IMR-90 (cell line): ENCODE data around the gene SNX25.

Experiments
- CEBPB ChIP-seq: IDR thresholded peaks from 2 replicates; pipeline ENCODE4 v1.6.1; 2012; ENCODE audit warnings: low read depth, low read length, improper control_type of control experiment
- CTCF ChIP-seq: conservative IDR thresholded peaks from 2 replicates; pipeline ENCODE4 v1.5.1; 2012; ENCODE audit warnings: mild to moderate bottlenecking, low read depth, low read length, improper control_type of control experiment
- FOS ChIP-seq: fragments of 150-350 bp; IDR thresholded peaks from 2 replicates; pipeline ENCODE4 v1.6.1; 2016; ENCODE audit warnings: low read depth, low read length
- MAFK ChIP-seq: IDR thresholded peaks from 2 replicates; pipeline ENCODE4 v1.6.1; 2012; ENCODE audit warnings: low read depth, low read length, improper control_type of control experiment
- MAZ ChIP-seq: IDR thresholded peaks from 2 replicates; pipeline ENCODE4 v1.6.1; 2012; ENCODE audit warnings: low read depth, mild to moderate bottlenecking, low read length, improper control_type of control experiment, moderate library complexity, borderline replicate concordance
- POLR2A ChIP-seq: IDR thresholded peaks from 2 replicates; pipeline ENCODE4 v1.6.1; 2012; ENCODE audit warnings: mild to moderate bottlenecking, low read depth, low read length
- RAD21 ChIP-seq: IDR thresholded peaks from 2 replicates; pipeline ENCODE4 v1.6.1; 2012; ENCODE audit warnings: low read length, improper control_type of control experiment
- RFX5 ChIP-seq: IDR thresholded peaks from 2 replicates; pipeline ENCODE4 v1.8.0; 2012; ENCODE audit warnings: low read depth, mild to moderate bottlenecking, low read length, moderate library complexity
- SMC3 ChIP-seq: fragments of 150-350 bp; IDR thresholded peaks from 2 replicates; pipeline ENCODE4 v1.6.1; 2016; ENCODE audit warnings: low read depth, mild to moderate bottlenecking, antibody characterized with exemption, low read length, moderate library complexity
- TF ChIP-seq, protein P1 (sequence below): fragments of 150-350 bp; IDR thresholded peaks from 2 replicates; pipeline ENCODE4 v1.6.1; 2017; ENCODE audit warnings: mild to moderate bottlenecking, antibody characterized with exemption, low read length, low read depth
- TF ChIP-seq, protein P2 (sequence below): fragments of 150-350 bp; IDR thresholded peaks from 2 replicates; pipeline ENCODE4 v1.6.1; 2016; ENCODE audit warnings: low read depth, mild to moderate bottlenecking, low read length, moderate library complexity, borderline replicate concordance

- TF ChIP-seq CTCF (no peak), POLR2A (peak; percentile 36), RFX5 (no peak), MAZ (no peak), MAFK (no peak), RAD21 (no peak), SMC3 (no peak), CEBPB (no peak), FOS (no peak)
- TF ChIP-seq, protein P1, sequence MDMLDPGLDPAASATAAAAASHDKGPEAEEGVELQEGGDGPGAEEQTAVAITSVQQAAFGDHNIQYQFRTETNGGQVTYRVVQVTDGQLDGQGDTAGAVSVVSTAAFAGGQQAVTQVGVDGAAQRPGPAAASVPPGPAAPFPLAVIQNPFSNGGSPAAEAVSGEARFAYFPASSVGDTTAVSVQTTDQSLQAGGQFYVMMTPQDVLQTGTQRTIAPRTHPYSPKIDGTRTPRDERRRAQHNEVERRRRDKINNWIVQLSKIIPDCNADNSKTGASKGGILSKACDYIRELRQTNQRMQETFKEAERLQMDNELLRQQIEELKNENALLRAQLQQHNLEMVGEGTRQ, result no peak
- TF ChIP-seq, protein P2, sequence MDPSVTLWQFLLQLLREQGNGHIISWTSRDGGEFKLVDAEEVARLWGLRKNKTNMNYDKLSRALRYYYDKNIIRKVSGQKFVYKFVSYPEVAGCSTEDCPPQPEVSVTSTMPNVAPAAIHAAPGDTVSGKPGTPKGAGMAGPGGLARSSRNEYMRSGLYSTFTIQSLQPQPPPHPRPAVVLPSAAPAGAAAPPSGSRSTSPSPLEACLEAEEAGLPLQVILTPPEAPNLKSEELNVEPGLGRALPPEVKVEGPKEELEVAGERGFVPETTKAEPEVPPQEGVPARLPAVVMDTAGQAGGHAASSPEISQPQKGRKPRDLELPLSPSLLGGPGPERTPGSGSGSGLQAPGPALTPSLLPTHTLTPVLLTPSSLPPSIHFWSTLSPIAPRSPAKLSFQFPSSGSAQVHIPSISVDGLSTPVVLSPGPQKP, result no peak
Observed at GRCh38 chr4:185210102-185210981, 944 bp downstream of the SNX25 start.
